K562 (cell line): ENCODE measurements around the gene ITPRIPL2. TPM values are rescaled to one million over a fixed set of nuclear protein-coding genes. Genes with fewer than 3 reads are reported as not detected.
A peak's percentile ranks its signal among the peaks of the same experiment; 100 is the strongest.

Source experiments
- ARID3A ChIP-seq: IDR thresholded peaks from 2 replicates; pipeline ENCODE4 v1.6.1; 2012; ENCODE audit warnings: low read depth, low read length, improper control_type of control experiment, borderline replicate concordance
- BCOR ChIP-seq: fragments of 450-650 bp; IDR thresholded peaks from 2 replicates; pipeline ENCODE4 v1.6.1; 2016
- CREM ChIP-seq: IDR thresholded peaks from 2 replicates; pipeline ENCODE4 v1.6.1; 2014; ENCODE audit warnings: antibody characterized with exemption, low read depth
- DDX20 ChIP-seq: fragments of 450-650 bp; IDR thresholded peaks from 2 replicates; pipeline ENCODE4 v1.6.1; 2016; ENCODE audit warnings: missing genetic modification characterization, low read depth, mild to moderate bottlenecking, missing compliant biosample characterization, moderate library complexity
- ETS1 ChIP-seq: conservative IDR thresholded peaks from 2 replicates; pipeline ENCODE4 v1.6.1; 2011; ENCODE audit warnings: low read depth, mild to moderate bottlenecking, low read length; ENCODE audit not compliant: control insufficient read depth
- HMG20B ChIP-seq: fragments of 250-450 bp; sonication (Bioruptor Pico); IDR thresholded peaks from 2 replicates; pipeline ENCODE4 v1.5.0; 2021; ENCODE audit warnings: mild to moderate bottlenecking
- LCOR ChIP-seq: sonication (generic); formaldehyde crosslinking; IDR thresholded peaks from 2 replicates; pipeline ENCODE4 v1.8.0; 2022; ENCODE audit warnings: mild to moderate bottlenecking, missing genetic modification reagents
- NCOA1 ChIP-seq: fragments of 450-650 bp; IDR thresholded peaks from 2 replicates; pipeline ENCODE4 v1.6.1; 2016; ENCODE audit warnings: low read depth
- NUFIP1 ChIP-seq: fragments of 450-650 bp; IDR thresholded peaks from 2 replicates; pipeline ENCODE4 v1.6.1; 2018; ENCODE audit not compliant: partially characterized antibody
- SP2 ChIP-seq: IDR thresholded peaks from 2 replicates; pipeline ENCODE4 v1.6.1; 2011; ENCODE audit warnings: mild to moderate bottlenecking, low read depth, low read length, moderate library complexity; ENCODE audit not compliant: poor library complexity, severe bottlenecking; ENCODE audit errors: extremely low read depth
- SREBF1 ChIP-seq: fragments of 150-350 bp; IDR thresholded peaks from 2 replicates; pipeline ENCODE4 v1.6.1; 2014; ENCODE audit warnings: antibody characterized with exemption, low read depth, low read length, borderline replicate concordance
- TRIM28 ChIP-seq: fragments of 450-650 bp; IDR thresholded peaks from 2 replicates; pipeline ENCODE4 v1.6.1; 2017
- ZFP1 ChIP-seq: fragments of 450-650 bp; formaldehyde crosslinking; IDR thresholded peaks from 2 replicates; pipeline ENCODE4 v1.4.0; 2020; ENCODE audit warnings: mild to moderate bottlenecking, mixed read lengths
- ZFP36 ChIP-seq: fragments of 150-350 bp; IDR thresholded peaks from 2 replicates; pipeline ENCODE4 v1.6.1; 2018; ENCODE audit warnings: low read length, low read depth; ENCODE audit not compliant: partially characterized antibody
- ZKSCAN3 ChIP-seq: fragments of 250-450 bp; sonication (Bioruptor Pico); IDR thresholded peaks from 2 replicates; pipeline ENCODE4 v1.4.0; 2020
- ZNF140 ChIP-seq: fragments of 250-450 bp; sonication (Bioruptor Pico); IDR thresholded peaks from 2 replicates; pipeline ENCODE4 v1.8.0; 2021; ENCODE audit warnings: moderate library complexity, mild to moderate bottlenecking, inconsistent platforms
- ZNF395 ChIP-seq: fragments of 200-800 bp; sonication (Bioruptor generic); IDR thresholded peaks from 2 replicates; pipeline ENCODE4 v1.6.1; 2017; ENCODE audit warnings: missing genetic modification characterization, missing compliant biosample characterization
- ZNF561 ChIP-seq: fragments of 450-650 bp; formaldehyde crosslinking; conservative IDR thresholded peaks from 2 replicates; pipeline ENCODE4 v1.4.0; 2020; ENCODE audit warnings: mild to moderate bottlenecking, moderate library complexity
- ZNF589 ChIP-seq: fragments of 200-800 bp; sonication (Bioruptor generic); IDR thresholded peaks from 2 replicates; pipeline ENCODE4 v1.6.1; 2016; ENCODE audit warnings: low read depth, missing genetic modification characterization, missing compliant biosample characterization
- ZNF717 ChIP-seq: fragments of 250-450 bp; sonication (Bioruptor Pico); IDR thresholded peaks from 2 replicates; pipeline ENCODE4 v1.5.0; 2021
- ZNF780A ChIP-seq: fragments of 250-450 bp; sonication (Bioruptor Pico); IDR thresholded peaks from 2 replicates; pipeline ENCODE4 v1.5.0; 2021; ENCODE audit warnings: mild to moderate bottlenecking
- polyA plus RNA-seq, 8 experiments: library from polyadenylated mRNA; depleted of rRNA in 4 of 8; stranded (reverse) in 5 of 8; unstranded in 3 of 8; fragments of >200 nt; fragmentation: Nextera tagmentation in 2 of 8; fragmentation: Illumina TruSeq in 1 of 8; extraction: Ambion mirVana in 2 of 8; extraction: Trizol in 1 of 8; gene quantifications; 2 replicates each; pipeline versions ENCODE4 v1.2.1 to v1.2.3, GENCODE V29; 2011 to 2014; ENCODE audit warnings: inconsistent platforms in 1 of 8, missing spikeins in 1 of 8
- total RNA-seq, 7 experiments: library from RNA; depleted of rRNA in 6 of 7; stranded (reverse); fragments of >200 nt in 6 of 7; fragmentation: Illumina TruSeq in 2 of 7; extraction: Trizol in 2 of 7; gene quantifications; 2 replicates each; pipeline versions ENCODE4 v1.2.1 to v1.2.3, GENCODE V29; 2011 to 2021; ENCODE audit warnings: low replicate concordance in 1 of 7

Gene ITPRIPL2
- total and polyA plus RNA-seq, 9 of the 15 experiments (the other 6 are each of a cell fraction or from before 2014, with no cell fraction given), result 0.04 to 2.2 (median 0.58) TPM

- TF ChIP-seq ETS1 (no peak), ZNF395 (no peak), HMG20B (no peak), ZNF780A (no peak), TRIM28 (peak; percentile 53; the same call in 1 of the 2 replicates), ARID3A (no peak), CREM (no peak), SP2 (no peak), NUFIP1 (no peak), DDX20 (tag) (no peak), NCOA1 (no peak), SREBF1 (no peak), ZFP36 (no peak), ZFP1 (CRISPR knock-in tag) (no peak), LCOR (CRISPR knock-in tag) (no peak), ZKSCAN3 (no peak), ZNF561 (no peak), BCOR (no peak), ZNF140 (CRISPR knock-in tag) (no peak), ZNF717 (CRISPR knock-in tag) (no peak), ZNF589 (CRISPR knock-in tag) (no peak)
Measured at GRCh38 chr16:19126300-19126699, 12.5 kb downstream of the ITPRIPL2 start (continued).
